Mesodermal cell (in vitro differentiated cells): Measurements from ENCODE around the gene GABBR2.

Source experiments
- H3K27ac ChIP-seq: 2 replicates; pipeline ENCODE4 v1.7.0; 2013; ENCODE audit warnings: mild to moderate bottlenecking, low read depth, low read length, moderate library complexity; ENCODE audit not compliant: severe bottlenecking
- H3K36me3 ChIP-seq: 2 replicates; pipeline ENCODE4 v1.7.1; 2013; ENCODE audit warnings: mild to moderate bottlenecking, low read length, moderate library complexity; ENCODE audit not compliant: control insufficient read depth, insufficient read depth
- H3K4me1 ChIP-seq: one replicate; pipeline ENCODE4 v1.7.1; 2013; ENCODE audit warnings: mild to moderate bottlenecking, low read length; ENCODE audit not compliant: insufficient read depth, control insufficient read depth, poor library complexity, severe bottlenecking
- H3K4me3 ChIP-seq: 2 replicates; pipeline ENCODE4 v1.7.0; 2013; ENCODE audit warnings: low read length, control low read depth, mild to moderate bottlenecking; ENCODE audit not compliant: insufficient read depth, poor library complexity, severe bottlenecking; ENCODE audit errors: extremely low read depth
- H3K9me3 ChIP-seq: 2 replicates; pipeline ENCODE4 v1.7.1; 2013; ENCODE audit warnings: mild to moderate bottlenecking, low read length, moderate library complexity; ENCODE audit not compliant: control insufficient read depth
- WGBS, 2 experiments: methylation state at CpG; one replicate each; pipeline ENCODE4 v1.1.5; 2013; ENCODE audit warnings: missing lambda C conversion rate in 2 of 2; ENCODE audit not compliant: insufficient coverage in 2 of 2; 5-methylcytosine and 5-hydroxymethylcytosine counted together

The GABBR2 gene

DNA sequence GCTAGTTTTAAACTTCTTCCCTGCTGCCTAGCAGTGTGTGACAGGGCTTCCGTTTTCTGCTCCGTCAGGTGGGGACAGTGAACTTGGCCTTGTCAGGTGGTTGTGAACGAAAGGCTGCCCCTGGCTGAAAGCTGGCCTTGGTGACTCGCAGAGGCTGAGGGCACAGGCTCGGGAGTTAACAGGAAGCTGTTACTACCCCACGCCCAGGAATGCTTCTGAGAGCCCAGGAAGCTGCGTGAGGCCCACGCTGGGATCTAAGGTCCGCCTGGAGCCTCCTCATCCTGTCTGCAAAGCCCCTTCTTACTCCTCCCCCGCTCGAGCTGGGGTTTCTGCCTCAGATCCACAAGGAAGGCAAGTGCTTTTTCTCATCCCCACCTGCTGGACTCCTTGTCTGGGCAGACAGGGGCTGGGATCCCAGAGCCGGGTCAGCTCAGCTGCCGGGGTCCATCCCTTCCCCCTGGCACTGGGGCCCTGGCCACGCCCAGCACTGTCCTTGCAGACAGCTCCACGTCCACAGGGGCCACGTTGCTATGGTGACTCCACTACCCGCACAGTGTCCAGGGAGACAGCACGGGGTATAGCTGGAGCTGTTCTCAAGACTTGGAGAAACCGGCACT, 328.6 kb downstream of the GABBR2 start:
- Histone ChIP-seq H3K27ac (no peak overlapping the region), H3K36me3 (no peaks in the 10 kb centered on the region), H3K9me3 (no peaks in the 10 kb centered on the region), H3K4me3 (no peak overlapping the region), H3K4me1 (peaks cover 29% of the 10 kb centered on the region)
- WGBS, 2 experiments: 46 to 63% methylated on average over 17 to 19 of the region's 19 CpGs

DNA sequence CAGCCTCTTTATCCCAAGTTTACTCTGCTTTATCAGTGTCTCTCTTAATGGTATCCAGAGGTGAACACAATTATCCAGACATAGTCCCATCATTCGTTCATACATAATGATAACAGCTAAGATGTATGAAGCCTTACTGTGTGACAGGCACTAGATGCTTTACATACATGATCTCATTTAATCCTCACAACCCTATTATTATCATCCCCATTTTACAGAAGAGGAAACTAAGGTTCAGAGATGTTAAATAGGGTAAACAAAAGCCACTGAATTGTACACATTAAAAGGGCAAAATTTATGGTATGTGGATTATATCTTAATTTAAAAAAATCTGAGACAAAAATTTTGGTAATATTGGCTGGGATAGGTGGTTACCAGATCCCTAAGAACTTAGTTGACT, 329.2 kb downstream of the GABBR2 start:
- Histone ChIP-seq H3K27ac (no peak overlapping the region), H3K36me3 (no peaks in the 10 kb centered on the region), H3K4me1 (peaks cover 35% of the 10 kb centered on the region), H3K4me3 (no peak overlapping the region), H3K9me3 (no peaks in the 10 kb centered on the region)
- WGBS, 2 experiments: 82% methylated on average over 1 of the region's 1 CpG; no CpG with 5 or more reads in 1 of the 2 experiments

DNA sequence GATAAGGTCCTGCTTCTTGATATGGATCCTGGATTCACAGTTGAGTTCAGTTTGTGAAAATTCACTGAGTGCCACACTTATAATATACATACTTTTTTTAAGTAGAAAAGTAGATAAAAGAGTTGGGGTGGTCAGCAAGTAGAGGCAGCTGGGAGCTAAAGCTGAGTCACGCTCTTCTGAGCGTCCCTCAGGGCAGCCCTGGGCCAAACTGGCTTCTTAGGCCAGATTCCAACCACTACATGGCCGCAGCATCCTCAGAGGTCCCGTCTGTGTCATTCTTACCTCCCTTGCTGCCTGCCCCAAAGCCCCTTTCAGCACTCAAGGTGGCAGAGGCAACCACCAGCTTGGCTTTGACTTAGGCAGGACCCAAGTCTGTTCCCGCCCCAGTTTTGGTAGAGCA, 329.9 kb downstream of the GABBR2 start:
- 84 to 97% methylated on average over 5 of the region's 5 CpGs for WGBS, 2 experiments
- Histone ChIP-seq H3K27ac (no peak overlapping the region), H3K4me3 (no peak overlapping the region), H3K9me3 (no peaks in the 10 kb centered on the region), H3K36me3 (no peaks in the 10 kb centered on the region), H3K4me1 (peaks cover 43% of the 10 kb centered on the region)

DNA sequence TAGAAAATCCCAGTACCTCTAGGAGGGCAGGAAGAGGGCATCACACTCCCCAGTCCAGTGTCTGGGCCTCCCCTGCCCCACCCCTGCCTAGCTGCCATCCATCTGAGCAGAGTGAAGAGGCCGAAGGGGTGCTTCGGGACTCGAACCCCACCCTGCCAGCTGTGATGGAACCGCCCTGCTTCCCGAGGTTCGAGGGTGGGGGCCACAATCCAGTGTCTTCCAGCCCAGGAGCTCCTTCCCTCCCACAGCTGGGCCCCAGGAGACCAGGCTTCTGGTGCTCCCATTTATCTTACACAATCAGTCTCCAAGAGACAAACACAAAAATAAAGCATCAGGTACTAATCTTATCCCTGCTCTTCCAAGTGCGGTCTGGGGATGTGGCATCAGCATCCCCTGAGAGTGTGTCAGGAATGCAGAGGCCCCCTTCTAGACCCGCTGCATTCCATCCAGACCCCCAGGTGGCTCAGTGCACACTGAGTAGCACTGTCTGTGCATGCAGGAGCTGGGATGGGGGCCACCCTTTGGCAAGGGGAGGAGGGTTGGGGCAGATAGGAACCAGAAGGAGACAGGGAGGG, 330.4 kb downstream of the GABBR2 start:
- Histone ChIP-seq H3K9me3 (no peaks in the 10 kb centered on the region), H3K27ac (no peak overlapping the region), H3K4me1 (peaks cover 47% of the 10 kb centered on the region), H3K4me3 (no peak overlapping the region), H3K36me3 (no peaks in the 10 kb centered on the region)
- WGBS, 2 experiments: 82 to 84% methylated on average over 6 to 7 of the region's 8 CpGs

DNA sequence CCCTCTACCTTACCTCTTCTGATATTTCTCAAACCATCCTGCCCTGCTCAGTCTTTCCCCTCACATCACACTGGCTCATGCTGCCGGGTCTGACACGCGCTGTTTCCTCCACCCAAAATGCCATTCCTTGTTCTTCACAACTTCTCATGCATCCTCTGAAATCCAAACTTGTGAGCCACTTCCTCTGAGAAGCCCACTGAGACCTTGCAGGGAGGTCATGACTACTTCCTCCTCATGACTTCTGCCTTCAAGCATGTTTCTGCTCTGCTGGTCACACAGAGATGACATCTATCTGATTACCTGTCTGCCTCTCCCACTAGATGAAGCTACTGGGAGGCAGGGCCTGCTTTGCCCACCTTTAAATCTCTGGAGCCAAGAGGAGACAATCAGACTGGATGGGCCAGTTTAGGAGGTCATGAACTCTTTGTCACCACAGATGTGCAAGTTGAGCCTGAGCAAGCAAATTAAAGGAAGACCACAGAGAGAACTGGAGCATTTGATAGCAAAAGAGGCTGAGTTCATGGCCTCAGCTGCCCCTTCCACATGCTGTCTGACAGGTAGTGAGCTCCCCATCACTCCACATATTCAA, 333.5 kb downstream of the GABBR2 start:
- no peaks in the 10 kb centered on the region for H3K36me3 ChIP-seq
- H3K4me1 ChIP-seq: peaks cover 38% of the 10 kb centered on the region
- H3K9me3 ChIP-seq: no peaks in the 10 kb centered on the region
- peak overlapping the region; percentile 85 for H3K27ac ChIP-seq
- H3K4me3 ChIP-seq: no peak overlapping the region
- 82 to 85% methylated on average over 3 of the region's 3 CpGs for WGBS, 2 experiments

GRCh38 chr9:98374385-98375051, 334.2 kb downstream of the GABBR2 start:
- H3K36me3 ChIP-seq: no peaks in the 10 kb centered on the region
- 73 to 88% methylated on average over 8 to 10 of the region's 10 CpGs for WGBS, 2 experiments
- H3K4me1 ChIP-seq: peaks cover 34% of the 10 kb centered on the region
- H3K9me3 ChIP-seq: no peaks in the 10 kb centered on the region
- H3K27ac ChIP-seq: peak overlapping the region; percentile 85
- H3K4me3 ChIP-seq: no peak overlapping the region

DNA sequence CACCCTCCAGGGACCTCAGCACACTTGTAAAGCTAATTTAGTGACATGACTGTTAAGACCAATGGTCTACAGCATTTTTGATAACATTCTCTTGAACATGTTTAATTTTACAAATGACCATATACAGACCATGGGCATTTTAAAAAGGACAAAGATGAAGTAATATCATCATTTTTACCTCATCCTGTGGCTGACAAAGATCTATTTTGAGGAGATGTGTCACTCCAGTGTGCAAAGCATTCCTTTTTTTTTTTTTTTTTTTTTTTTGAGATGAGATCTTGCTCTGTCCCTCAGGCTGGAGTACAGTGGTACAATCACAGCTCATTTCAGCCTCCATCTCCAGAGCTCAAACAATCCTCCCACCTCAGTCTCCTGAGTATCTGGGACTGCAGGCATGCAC, 335.1 kb downstream of the GABBR2 start:
- Histone ChIP-seq H3K9me3 (no peaks in the 10 kb centered on the region), H3K27ac (no peak overlapping the region), H3K4me3 (no peak overlapping the region)

DNA sequence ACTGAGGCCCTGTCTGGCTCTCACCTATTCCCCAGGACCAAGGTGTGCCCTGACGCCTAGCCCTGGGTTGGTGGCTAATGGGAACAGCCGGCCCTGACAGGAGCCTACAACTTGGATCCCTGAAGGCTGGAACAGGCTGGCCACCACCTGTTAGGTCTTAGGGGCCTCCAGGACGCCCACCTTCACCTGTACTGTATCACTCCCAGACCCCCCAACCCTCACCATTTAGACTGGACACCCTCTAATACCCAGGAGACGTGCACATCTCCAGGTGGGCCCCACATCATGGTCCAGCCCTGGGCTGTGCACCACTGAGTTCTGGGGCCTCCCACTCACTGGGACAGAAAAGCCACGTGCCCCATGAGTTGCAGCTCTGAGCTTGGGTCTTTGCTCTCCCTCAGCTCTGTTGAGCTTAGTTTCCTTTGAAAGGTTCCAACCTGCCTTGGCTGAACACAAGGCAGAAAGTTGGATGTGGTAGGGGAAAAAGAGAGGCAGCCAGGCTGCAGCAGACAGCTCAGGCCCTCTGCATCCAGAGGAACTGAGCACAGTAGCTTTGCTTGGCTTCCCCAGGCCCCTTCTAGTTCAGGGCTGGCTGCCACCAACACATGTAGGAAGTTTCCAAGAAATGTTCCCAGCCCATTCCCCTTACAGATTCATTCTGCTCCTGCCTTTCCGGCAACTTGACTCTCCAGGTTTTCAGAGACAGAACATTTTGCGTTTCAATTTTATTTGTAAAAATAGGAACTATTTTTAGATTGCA, 336.5 kb downstream of the GABBR2 start:
- H3K9me3 ChIP-seq: no peaks in the 10 kb centered on the region
- H3K4me1 ChIP-seq: peaks cover 28% of the 10 kb centered on the region
- 93% methylated on average over 3 to 5 of the region's 7 CpGs for WGBS, 2 experiments
- H3K27ac ChIP-seq: no peak overlapping the region
- no peak overlapping the region for H3K4me3 ChIP-seq
- no peaks in the 10 kb centered on the region for H3K36me3 ChIP-seq

More for the DNA sequence above, 335.1 kb downstream of the GABBR2 start:
- no peaks in the 10 kb centered on the region for H3K36me3 ChIP-seq
- H3K4me1 ChIP-seq: peaks cover 28% of the 10 kb centered on the region

DNA sequence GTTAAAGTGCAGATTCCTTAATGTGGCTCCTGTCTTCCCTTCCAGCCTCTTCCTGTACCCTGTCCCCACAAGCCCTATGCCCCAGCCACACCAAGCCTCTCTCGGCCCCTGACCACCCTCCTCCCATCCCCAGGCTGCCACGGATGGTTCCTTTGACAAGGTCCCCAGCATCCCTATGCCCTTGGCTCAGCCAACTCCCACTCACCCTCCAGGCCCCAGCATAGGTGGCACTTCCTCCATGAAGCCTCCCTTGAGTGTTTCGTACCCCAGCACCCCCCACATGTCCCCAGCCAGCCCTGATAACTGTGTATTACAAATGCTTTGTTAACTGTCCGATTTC, 337.8 kb downstream of the GABBR2 start:
- Histone ChIP-seq H3K27ac (no peak overlapping the region), H3K4me3 (no peak overlapping the region), H3K36me3 (no peaks in the 10 kb centered on the region), H3K9me3 (peaks cover 4% of the 10 kb centered on the region), H3K4me1 (peaks cover 25% of the 10 kb centered on the region)
- 75% methylated on average over 3 of the region's 4 CpGs; no CpG with 5 or more reads in 1 of the 2 experiments for WGBS, 2 experiments

- 95% methylated on average over 6 to 8 of the region's 9 CpGs for WGBS, 2 experiments
- no peak overlapping the region for H3K27ac ChIP-seq
- H3K9me3 ChIP-seq: peaks cover 4% of the 10 kb centered on the region
- no peak overlapping the region for H3K4me3 ChIP-seq
- peaks cover 20% of the 10 kb centered on the region for H3K4me1 ChIP-seq
- no peaks in the 10 kb centered on the region for H3K36me3 ChIP-seq
Observed at GRCh38 chr9:98370300-98370975, 338.3 kb downstream of the GABBR2 start.
